Bronchus fibroblast of lung (primary cell): ENCODE results near the gene GCSAM. TPM values are rescaled to one million over a fixed set of nuclear protein-coding genes. Genes with fewer than 3 reads are reported as not detected.

Source experiments
- total RNA-seq: library from RNA; depleted of rRNA; stranded (reverse); fragments of >200 nt; gene quantifications from 2 replicates; pipeline ENCODE4 v1.2.3, GENCODE V29; 2015

Gene GCSAM
- not detected in 2 replicates for total RNA-seq

GRCh38 chr3:112132975-112133448 is at the start of gene GCSAM:
GCSAM (minus strand) TSS chr3:112133248; CDS start chr3:112133120, 128 bp downstream.

GRCh38 chr3:112086076-112086854 is 46.8 kb downstream of the GCSAM start, which contains the start of gene C3orf52:
C3orf52 (plus strand) TSS chr3:112086389; CDS start chr3:112086408, 19 bp downstream.

Other genes starting within 250 kb of the GCSAM start
- 23.9 and 30.9 TPM in 2 replicates for gene ABHD10, start 154.2 kb downstream of the GCSAM start, total RNA-seq
- gene TAGLN3, start 134.3 kb downstream of the GCSAM start, total RNA-seq, result 1.0 and 1.5 TPM in 2 replicates
- gene TMPRSS7, start 98.5 kb downstream of the GCSAM start, total RNA-seq, result not detected in 2 replicates
- 1.6 and 2.5 TPM in 2 replicates for gene C3orf52, start 46.9 kb downstream of the GCSAM start, total RNA-seq
- gene SLC9C1, start 161.0 kb upstream of the GCSAM start, total RNA-seq, result under 0.01 TPM in 1 of 2 replicates, not detected in the other
- gene CD200, start 199.9 kb upstream of the GCSAM start, total RNA-seq, result 3.0 and 5.0 TPM in 2 replicates